ENCODE measurements around the gene PSG7.
"Not testable (repeated sequence)": the region's sequence is repeated elsewhere in the genome, so short reads cannot be mapped to it uniquely, and the experiment has no call there.

- TF ChIP-seq CTCF (IDR thresholded peaks at IDR 0.05); USF1 (IDR thresholded peaks at IDR 0.05; ENCODE audit: borderline replicate concordance, low read depth); YY1 (IDR thresholded peaks at IDR 0.05; ENCODE audit: low read depth); RAD21 (IDR thresholded peaks at IDR 0.05; ENCODE audit: low read length); TEAD4 (IDR thresholded peaks at IDR 0.05; ENCODE audit: borderline replicate concordance, insufficient read depth); USF2 (IDR thresholded peaks at IDR 0.05; ENCODE audit: borderline replicate concordance, low read depth, low read length); RFX5 (IDR thresholded peaks at IDR 0.05; ENCODE audit: low read length); RXRA (IDR thresholded peaks at IDR 0.05; ENCODE audit: borderline replicate concordance, low read depth); GATA2 (CRISPR knock-in tag; IDR thresholded peaks at IDR 0.05); FOXM1 (IDR thresholded peaks at IDR 0.05; ENCODE audit: low read depth); ZBTB33 (IDR thresholded peaks at IDR 0.05; ENCODE audit: borderline replicate concordance, low read depth); TAF1 (IDR thresholded peaks at IDR 0.05; ENCODE audit: borderline replicate concordance, low read depth, low read length); SIN3A (IDR thresholded peaks at IDR 0.05; ENCODE audit: borderline replicate concordance, low read depth, low read length); JUND (IDR thresholded peaks at IDR 0.05): not testable (repeated sequence)
These were observed 39.3 kb downstream of the PSG7 start for GRCh38 chr19:42897729-42898128.

Data from SK-N-SH (cell line).